ENCODE measurements around the gene SENP3. TPM values are rescaled to one million over a fixed set of nuclear protein-coding genes. Genes with fewer than 3 reads are reported as not detected.
A peak's percentile ranks its signal among the peaks of the same experiment; 100 is the strongest.

SENP3 gene
- total RNA-seq, 1 donor from 2014 or later = 14.1 TPM

- no peak for ATAC-seq
Measured at GRCh38 chr17:7555320-7555948, 6.3 kb upstream of the SENP3 start.

GRCh38 chr17:7556627-7557026 lies 5.1 kb upstream of the SENP3 start:
- ATAC-seq (no peak), DNase-seq (ENCODE audit: low spot score) (no peak)

More at GRCh38 chr17:7555320-7555948, 6.3 kb upstream of the SENP3 start:
- no peak for DNase-seq (ENCODE audit: low spot score)

- ATAC-seq (no peak), DNase-seq (ENCODE audit: low spot score) (no peak)
Measured at GRCh38 chr17:7557147-7557764, 4.5 kb upstream of the SENP3 start.

GRCh38 chr17:7557775-7558543 lies 3.8 kb upstream of the SENP3 start:
- ATAC-seq (peak; percentile 63), DNase-seq (ENCODE audit: low spot score) (peak; percentile 86)

- peak; percentile 69 for DNase-seq (ENCODE audit: low spot score)
Measured at GRCh38 chr17:7558544-7559319, 3.0 kb upstream of the SENP3 start, which contains the start of gene TNFSF13. TNFSF13 (plus strand) TSS chr17:7558750; CDS start chr17:7559040, 290 bp downstream.

GRCh38 chr17:7559320-7560171 lies 2.2 kb upstream of the SENP3 start:
- no peak for DNase-seq (ENCODE audit: low spot score)
- no peak for ATAC-seq

More at GRCh38 chr17:7558544-7559319, 3.0 kb upstream of the SENP3 start, which contains the start of gene TNFSF13:
- peak; percentile 6 for ATAC-seq

- ATAC-seq = peak; percentile 50
Measured at GRCh38 chr17:7560172-7561027, 1.3 kb upstream of the SENP3 start.

GRCh38 chr17:7561028-7561575 lies 617 bp upstream of the SENP3 start:
- ATAC-seq (peak; percentile 85), DNase-seq (ENCODE audit: low spot score) (peak; percentile 95)

More at GRCh38 chr17:7560172-7561027, 1.3 kb upstream of the SENP3 start:
- DNase-seq (ENCODE audit: low spot score) = peak; percentile 69

- ATAC-seq = no peak
- DNase-seq (ENCODE audit: low spot score) = no peak
Measured at GRCh38 chr17:7562208-7562605, 488 bp downstream of the SENP3 start.

GRCh38 chr17:7563115-7563869 lies 1.6 kb downstream of the SENP3 start:
- ATAC-seq (no peak), DNase-seq (ENCODE audit: low spot score) (peak; percentile 44)

- DNase-seq (ENCODE audit: low spot score) (no peak), ATAC-seq (no peak)
Measured at GRCh38 chr17:7569571-7569970, 7.9 kb downstream of the SENP3 start.

- DNase-seq (ENCODE audit: low spot score) (no peak), ATAC-seq (no peak)
Measured at GRCh38 chr17:7570351-7570750, 8.6 kb downstream of the SENP3 start.

- ATAC-seq = no peak
Measured at GRCh38 chr17:7572338-7572587, 10.5 kb downstream of the SENP3 start.

GRCh38 chr17:7572588-7573323 lies 11.0 kb downstream of the SENP3 start:
- DNase-seq (ENCODE audit: low spot score) (peak; percentile 100), ATAC-seq (peak; percentile 88)

More at GRCh38 chr17:7572338-7572587, 10.5 kb downstream of the SENP3 start:
- DNase-seq (ENCODE audit: low spot score) = no peak

- ATAC-seq (peak; percentile 59), DNase-seq (ENCODE audit: low spot score) (peak; percentile 82)
Measured at GRCh38 chr17:7573324-7574080, 11.8 kb downstream of the SENP3 start.

- DNase-seq (ENCODE audit: low spot score) = no peak
- no peak for ATAC-seq
Measured at GRCh38 chr17:7574176-7574953, 12.6 kb downstream of the SENP3 start.
